ENCODE measurements around the gene ARHGAP44.

ARHGAP44 gene

DNA sequence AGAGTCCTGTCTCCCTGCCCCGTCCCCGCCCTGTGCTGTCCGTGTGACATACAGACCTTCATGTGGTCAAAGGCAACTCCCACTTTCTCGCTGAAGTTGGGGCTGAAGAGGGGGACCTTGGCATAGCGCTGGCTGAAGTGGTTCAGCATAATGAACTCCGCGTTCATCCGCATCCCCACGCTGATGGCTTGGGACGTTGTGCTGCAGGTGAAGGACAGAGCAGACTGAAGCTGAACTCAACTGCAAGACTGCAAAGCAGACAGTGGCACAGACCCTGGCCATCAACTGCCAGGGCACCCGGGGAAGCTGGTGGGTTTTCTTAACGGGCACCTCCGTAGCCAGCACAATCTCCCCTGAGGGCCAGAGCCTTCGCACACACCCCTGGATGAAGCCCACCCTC is 204.3 kb downstream of the ARHGAP44 start:
- peaks cover 96% of the 10 kb centered on the region for H3K36me3 ChIP-seq (ENCODE audit: insufficient read depth, insufficient read length, low read length)
- H3K4me1 ChIP-seq (ENCODE audit: insufficient read depth, insufficient read length), result no peaks in the 10 kb centered on the region
- H3K9me3 ChIP-seq (ENCODE audit: insufficient read depth, low read length), result no peaks in the 10 kb centered on the region
- no peak overlapping the region for H3K4me3 ChIP-seq (ENCODE audit: insufficient read length, low read depth)
- no peak for DNase-seq (ENCODE audit: low read depth, low spot score)
- H3K27me3 ChIP-seq (ENCODE audit: insufficient read depth, insufficient read length), result no peaks in the 10 kb centered on the region
- no peak overlapping the region for H3K9ac ChIP-seq (ENCODE audit: insufficient read length, low read depth)
- TF ChIP-seq SUZ12 (IDR thresholded peaks at IDR 0.05; ENCODE audit: extremely low read depth, insufficient read depth, insufficient read length) (no peak), ZNF274 (IDR thresholded peaks at IDR 0.05; ENCODE audit: low read depth, low read length) (no peak), YY1 (IDR thresholded peaks at IDR 0.05; ENCODE audit: insufficient read depth, insufficient read length) (no peak)

DNA sequence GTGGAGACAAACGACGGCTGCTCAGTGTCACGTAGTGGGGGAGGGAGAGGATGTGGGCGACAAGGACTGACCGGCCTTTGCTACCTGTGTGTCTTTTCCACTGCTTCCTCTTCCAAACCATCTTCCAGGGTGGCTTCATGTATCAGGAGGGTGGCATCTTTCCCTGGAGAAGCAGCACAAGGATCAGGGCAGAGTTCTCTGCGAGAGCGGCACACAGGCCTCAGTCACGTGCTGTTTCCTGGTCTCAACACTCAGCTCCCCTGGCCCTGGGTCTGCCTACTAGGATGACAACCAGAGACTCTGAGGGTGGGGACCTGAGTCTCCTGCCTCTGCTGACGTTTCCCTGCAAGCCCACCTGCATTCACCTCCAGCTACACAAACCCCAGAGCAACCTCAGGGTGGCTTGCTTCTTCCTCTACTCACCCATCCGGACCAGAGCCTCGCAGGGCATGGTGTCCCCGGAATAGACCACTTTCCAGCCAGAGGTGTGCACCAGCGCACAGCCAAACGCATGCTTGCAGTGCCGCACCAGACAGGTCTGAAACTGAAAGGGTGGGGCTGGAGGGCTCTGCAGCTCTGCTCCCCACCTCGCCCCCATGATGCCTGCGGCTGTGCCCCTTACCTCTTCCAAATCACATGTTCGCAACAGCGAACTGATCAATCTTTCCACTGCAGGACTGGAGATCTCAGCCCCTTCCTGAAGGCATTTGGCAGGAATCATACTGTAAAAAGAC is 205.2 kb downstream of the ARHGAP44 start:
- no peak for DNase-seq (ENCODE audit: low read depth, low spot score)
- Histone ChIP-seq H3K9me3 (ENCODE audit: insufficient read depth, low read length) (no peaks in the 10 kb centered on the region), H3K4me3 (ENCODE audit: insufficient read length, low read depth) (no peak overlapping the region), H3K27me3 (ENCODE audit: insufficient read depth, insufficient read length) (no peaks in the 10 kb centered on the region), H3K9ac (ENCODE audit: insufficient read length, low read depth) (no peak overlapping the region), H3K4me1 (ENCODE audit: insufficient read depth, insufficient read length) (no peaks in the 10 kb centered on the region), H3K36me3 (ENCODE audit: insufficient read depth, insufficient read length, low read length) (peaks cover 100% of the 10 kb centered on the region)
- TF ChIP-seq YY1 (IDR thresholded peaks at IDR 0.05; ENCODE audit: insufficient read depth, insufficient read length), result no peak
- no peak for TF ChIP-seq ZNF274 (IDR thresholded peaks at IDR 0.05; ENCODE audit: low read depth, low read length)
- no peak for TF ChIP-seq SUZ12 (IDR thresholded peaks at IDR 0.05; ENCODE audit: extremely low read depth, insufficient read depth, insufficient read length)

- no peak overlapping the region for H3K9ac ChIP-seq (ENCODE audit: insufficient read length, low read depth)
- no peak overlapping the region for H3K4me3 ChIP-seq (ENCODE audit: insufficient read length, low read depth)
- TF ChIP-seq YY1 (IDR thresholded peaks at IDR 0.05; ENCODE audit: insufficient read depth, insufficient read length) (no peak), SUZ12 (IDR thresholded peaks at IDR 0.05; ENCODE audit: extremely low read depth, insufficient read depth, insufficient read length) (no peak), ZNF274 (IDR thresholded peaks at IDR 0.05; ENCODE audit: low read depth, low read length) (no peak)
- no peaks in the 10 kb centered on the region for H3K9me3 ChIP-seq (ENCODE audit: insufficient read depth, low read length)
- H3K27me3 ChIP-seq (ENCODE audit: insufficient read depth, insufficient read length), result no peaks in the 10 kb centered on the region
- H3K4me1 ChIP-seq (ENCODE audit: insufficient read depth, insufficient read length), result no peaks in the 10 kb centered on the region
- DNase-seq (ENCODE audit: low read depth, low spot score), result no peak
- peaks cover 100% of the 10 kb centered on the region for H3K36me3 ChIP-seq (ENCODE audit: insufficient read depth, insufficient read length, low read length)
These were observed 206.0 kb downstream of the ARHGAP44 start for GRCh38 chr17:12995106-12995895.

- no peak overlapping the region for H3K9ac ChIP-seq (ENCODE audit: insufficient read length, low read depth)
- H3K36me3 ChIP-seq (ENCODE audit: insufficient read depth, insufficient read length, low read length), result peaks cover 100% of the 10 kb centered on the region
These were observed 206.6 kb downstream of the ARHGAP44 start for GRCh38 chr17:12995896-12996295.

GRCh38 chr17:12996357-12996756 is 207.1 kb downstream of the ARHGAP44 start:
- H3K4me3 ChIP-seq (ENCODE audit: insufficient read length, low read depth), result no peak overlapping the region
- no peak overlapping the region for H3K9ac ChIP-seq (ENCODE audit: insufficient read length, low read depth)
- DNase-seq (ENCODE audit: low read depth, low spot score), result no peak
- no peaks in the 10 kb centered on the region for H3K9me3 ChIP-seq (ENCODE audit: insufficient read depth, low read length)
- H3K4me1 ChIP-seq (ENCODE audit: insufficient read depth, insufficient read length), result no peaks in the 10 kb centered on the region
- H3K27me3 ChIP-seq (ENCODE audit: insufficient read depth, insufficient read length), result no peaks in the 10 kb centered on the region
- peaks cover 98% of the 10 kb centered on the region for H3K36me3 ChIP-seq (ENCODE audit: insufficient read depth, insufficient read length, low read length)
- no peak for TF ChIP-seq YY1 (IDR thresholded peaks at IDR 0.05; ENCODE audit: insufficient read depth, insufficient read length)

More at GRCh38 chr17:12995896-12996295, 206.6 kb downstream of the ARHGAP44 start:
- TF ChIP-seq YY1 (IDR thresholded peaks at IDR 0.05; ENCODE audit: insufficient read depth, insufficient read length) (no peak), ZNF274 (IDR thresholded peaks at IDR 0.05; ENCODE audit: low read depth, low read length) (no peak), SUZ12 (IDR thresholded peaks at IDR 0.05; ENCODE audit: extremely low read depth, insufficient read depth, insufficient read length) (no peak)
- DNase-seq (ENCODE audit: low read depth, low spot score), result no peak
- H3K27me3 ChIP-seq (ENCODE audit: insufficient read depth, insufficient read length), result no peaks in the 10 kb centered on the region
- no peaks in the 10 kb centered on the region for H3K9me3 ChIP-seq (ENCODE audit: insufficient read depth, low read length)
- no peaks in the 10 kb centered on the region for H3K4me1 ChIP-seq (ENCODE audit: insufficient read depth, insufficient read length)
- no peak overlapping the region for H3K4me3 ChIP-seq (ENCODE audit: insufficient read length, low read depth)

DNA sequence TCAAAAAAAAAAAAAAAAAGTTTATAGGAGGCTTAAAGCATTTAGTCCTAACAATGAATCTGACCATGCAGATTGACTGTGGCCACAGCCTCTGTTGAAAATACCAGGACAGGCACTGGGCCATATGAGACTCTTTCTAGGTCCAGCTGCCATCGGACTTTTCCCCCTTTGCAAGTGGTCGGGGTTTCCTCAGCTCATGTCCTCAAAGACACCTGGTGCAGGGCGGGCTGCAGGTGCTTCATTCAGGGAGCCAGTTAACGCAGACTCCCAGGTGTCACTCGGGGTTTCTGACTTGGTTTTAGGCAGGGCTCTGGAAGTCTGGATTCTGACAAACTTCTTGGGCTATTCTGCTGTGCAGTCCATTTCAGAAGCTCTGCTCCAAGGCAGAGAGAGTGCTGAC is 207.6 kb downstream of the ARHGAP44 start:
- Histone ChIP-seq H3K27me3 (ENCODE audit: insufficient read depth, insufficient read length) (no peaks in the 10 kb centered on the region), H3K4me3 (ENCODE audit: insufficient read length, low read depth) (no peak overlapping the region), H3K4me1 (ENCODE audit: insufficient read depth, insufficient read length) (no peaks in the 10 kb centered on the region), H3K9me3 (ENCODE audit: insufficient read depth, low read length) (no peaks in the 10 kb centered on the region), H3K36me3 (ENCODE audit: insufficient read depth, insufficient read length, low read length) (peaks cover 98% of the 10 kb centered on the region), H3K9ac (ENCODE audit: insufficient read length, low read depth) (no peak overlapping the region)
- TF ChIP-seq YY1 (IDR thresholded peaks at IDR 0.05; ENCODE audit: insufficient read depth, insufficient read length), result no peak
- no peak for TF ChIP-seq SUZ12 (IDR thresholded peaks at IDR 0.05; ENCODE audit: extremely low read depth, insufficient read depth, insufficient read length)
- TF ChIP-seq ZNF274 (IDR thresholded peaks at IDR 0.05; ENCODE audit: low read depth, low read length), result no peak
- DNase-seq (ENCODE audit: low read depth, low spot score), result no peak

- Histone ChIP-seq H3K4me1 (ENCODE audit: insufficient read depth, insufficient read length) (peaks cover 3% of the 10 kb centered on the region), H3K27me3 (ENCODE audit: insufficient read depth, insufficient read length) (no peaks in the 10 kb centered on the region), H3K9ac (ENCODE audit: insufficient read length, low read depth) (no peak overlapping the region), H3K9me3 (ENCODE audit: insufficient read depth, low read length) (no peaks in the 10 kb centered on the region), H3K4me3 (ENCODE audit: insufficient read length, low read depth) (no peak overlapping the region), H3K36me3 (ENCODE audit: insufficient read depth, insufficient read length, low read length) (peaks cover 98% of the 10 kb centered on the region)
- no peak for DNase-seq (ENCODE audit: low read depth, low spot score)
- TF ChIP-seq ZNF274 (IDR thresholded peaks at IDR 0.05; ENCODE audit: low read depth, low read length), result no peak
- no peak for TF ChIP-seq SUZ12 (IDR thresholded peaks at IDR 0.05; ENCODE audit: extremely low read depth, insufficient read depth, insufficient read length)
- TF ChIP-seq YY1 (IDR thresholded peaks at IDR 0.05; ENCODE audit: insufficient read depth, insufficient read length), result no peak
These were observed 209.2 kb downstream of the ARHGAP44 start for GRCh38 chr17:12998461-12998860.
